Measurements from ENCODE around the gene IL6.
"Not testable (repeated sequence)": the region's sequence is repeated elsewhere in the genome, so short reads cannot be mapped to it uniquely, and the experiment has no call there.

IL6 gene

GRCh38 chr7:22726907-22727713 is at the start of gene IL6:
IL6 (plus strand) TSS chr7:22727200; CDS start chr7:22727263, 63 bp downstream.
- DNase-seq (ENCODE audit: insufficient read length, low spot score) (peak; percentile 61), FAIRE-seq (peak; percentile 28)

- not testable (repeated sequence) for DNase-seq (ENCODE audit: insufficient read length, low spot score); FAIRE-seq
Observed at GRCh38 chr7:22677263-22677662, 49.7 kb upstream of the IL6 start.

- DNase-seq (ENCODE audit: insufficient read length, low spot score) (no peak), FAIRE-seq (no peak)
Observed at GRCh38 chr7:22677680-22678079, 49.3 kb upstream of the IL6 start.

- DNase-seq (ENCODE audit: insufficient read length, low spot score): no peak
- FAIRE-seq: no peak
Observed at GRCh38 chr7:22680482-22680911, 46.5 kb upstream of the IL6 start.

- DNase-seq (ENCODE audit: insufficient read length, low spot score) (no peak), FAIRE-seq (peak; percentile 13)
Observed at GRCh38 chr7:22681312-22681711, 45.7 kb upstream of the IL6 start.

GRCh38 chr7:22681852-22682657 is 44.9 kb upstream of the IL6 start:
- FAIRE-seq (no peak), DNase-seq (ENCODE audit: insufficient read length, low spot score) (no peak)

- no peak for FAIRE-seq
- no peak for DNase-seq (ENCODE audit: insufficient read length, low spot score)
Observed at GRCh38 chr7:22683379-22683778, 43.6 kb upstream of the IL6 start.

GRCh38 chr7:22686620-22687019 is 40.4 kb upstream of the IL6 start:
- DNase-seq (ENCODE audit: insufficient read length, low spot score) (no peak), FAIRE-seq (no peak)

GRCh38 chr7:22688084-22688483 is 38.9 kb upstream of the IL6 start:
- FAIRE-seq (no peak), DNase-seq (ENCODE audit: insufficient read length, low spot score) (no peak)

- not testable (repeated sequence) for DNase-seq (ENCODE audit: insufficient read length, low spot score); FAIRE-seq
Observed at GRCh38 chr7:22688934-22689333, 38.1 kb upstream of the IL6 start.

GRCh38 chr7:22694597-22695207 is 32.3 kb upstream of the IL6 start:
- DNase-seq (ENCODE audit: insufficient read length, low spot score) (no peak), FAIRE-seq (no peak)

GRCh38 chr7:22695476-22696132 is 31.4 kb upstream of the IL6 start:
- DNase-seq (ENCODE audit: insufficient read length, low spot score): no peak
- FAIRE-seq: no peak

GRCh38 chr7:22696541-22697228 is 30.3 kb upstream of the IL6 start:
- DNase-seq (ENCODE audit: insufficient read length, low spot score): no peak
- no peak for FAIRE-seq

- no peak for FAIRE-seq
- no peak for DNase-seq (ENCODE audit: insufficient read length, low spot score)
Observed at GRCh38 chr7:22697322-22697859, 29.6 kb upstream of the IL6 start.

GRCh38 chr7:22697876-22698606 is 29.0 kb upstream of the IL6 start:
- DNase-seq (ENCODE audit: insufficient read length, low spot score) (no peak), FAIRE-seq (no peak)

GRCh38 chr7:22698767-22699166 is 28.2 kb upstream of the IL6 start:
- FAIRE-seq (no peak), DNase-seq (ENCODE audit: insufficient read length, low spot score) (no peak)

- no peak for DNase-seq (ENCODE audit: insufficient read length, low spot score)
- no peak for FAIRE-seq
Observed at GRCh38 chr7:22700559-22701002, 26.4 kb upstream of the IL6 start.

- DNase-seq (ENCODE audit: insufficient read length, low spot score) (no peak), FAIRE-seq (no peak)
Observed at GRCh38 chr7:22702516-22702915, 24.5 kb upstream of the IL6 start.
